Left hindlimb (tissue), 1 donor: ENCODE results near the gene SLC45A2.
"Not testable (repeated sequence)": the region's sequence is repeated elsewhere in the genome, so short reads cannot be mapped to it uniquely, and the experiment has no call there.

Source experiments
- DNase-seq: peaks from one replicate; pipeline ENCODE4 v3.0.0-alpha.2; 2018

The SLC45A2 gene

GRCh38 chr5:33906248-33906647 lies 78.2 kb downstream of the SLC45A2 start:
- DNase-seq = not testable (repeated sequence)

GRCh38 chr5:33905381-33905780 lies 79.1 kb downstream of the SLC45A2 start:
- DNase-seq = no peak

DNA sequence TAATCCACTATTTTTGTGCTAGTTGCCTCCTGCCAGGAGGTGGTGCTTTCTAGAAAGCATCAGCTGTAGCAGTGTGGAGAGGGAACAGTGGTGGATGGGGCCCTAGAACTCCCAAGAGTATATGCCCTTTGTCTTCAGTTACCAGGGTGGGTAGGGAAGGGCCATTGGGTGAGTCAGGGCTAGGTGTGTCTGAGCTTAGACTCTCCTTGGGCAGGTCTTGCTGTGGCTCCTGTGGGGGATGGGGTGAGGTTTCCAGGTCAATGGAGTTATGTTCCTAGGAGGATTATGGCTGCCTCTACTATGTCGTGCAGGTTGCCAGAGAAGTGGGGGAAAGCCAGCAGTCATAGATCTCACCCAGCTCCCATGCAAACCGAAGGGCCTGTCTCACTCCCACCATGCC lies 81.4 kb downstream of the SLC45A2 start:
- DNase-seq = no peak

GRCh38 chr5:33901156-33901555 lies 83.3 kb downstream of the SLC45A2 start:
- no peak for DNase-seq
